ELF-1 (cell line): ENCODE results near the gene LIPM.

Source experiments
- DNase-seq: peaks from one replicate; pipeline ENCODE4 v3.0.0-alpha.2; 2016; ENCODE audit warnings: low read depth, low spot score

The LIPM gene

DNA sequence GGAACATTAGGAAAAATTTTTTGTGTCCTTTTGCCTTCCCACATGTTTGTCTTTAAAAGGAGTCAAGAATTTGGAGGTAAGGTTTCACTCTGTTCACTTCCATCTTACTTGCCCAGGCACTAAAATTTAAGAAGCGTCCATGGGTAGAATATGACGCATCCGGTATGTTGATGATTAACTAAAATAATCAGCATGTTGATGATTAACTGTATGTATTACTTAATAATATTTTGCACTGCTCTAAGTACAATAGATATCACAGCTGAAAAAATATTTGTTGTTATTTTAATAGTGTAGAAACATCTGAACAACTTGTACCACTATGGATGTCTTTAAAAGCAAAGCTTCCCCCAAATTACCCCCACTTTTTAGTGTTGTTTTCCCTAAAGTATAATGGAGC lies 37.6 kb downstream of the LIPM start:
- no peak for DNase-seq

DNA sequence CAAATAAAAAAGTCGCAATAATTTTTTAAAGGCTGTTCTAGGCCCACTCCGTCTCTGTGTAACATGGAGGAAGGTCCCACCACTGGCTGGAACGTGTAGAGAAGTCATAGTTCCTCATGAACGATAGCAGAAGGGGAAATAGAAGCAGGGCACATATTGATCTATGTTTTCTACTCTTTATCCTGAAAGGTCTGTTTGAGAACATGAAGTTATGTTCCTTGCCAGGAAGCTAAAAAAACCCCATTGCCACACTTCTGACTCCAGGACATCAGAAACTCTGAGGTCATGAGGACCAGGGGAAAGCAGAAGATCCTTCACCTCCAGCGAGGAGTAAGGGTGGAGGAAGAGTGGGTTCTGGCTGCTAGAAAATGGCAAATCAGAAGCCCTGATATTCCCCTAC lies 38.4 kb downstream of the LIPM start:
- no peak for DNase-seq

GRCh38 chr10:88841316-88842111 lies 39.0 kb downstream of the LIPM start:
- DNase-seq, result no peak

- DNase-seq, result no peak
Observed at GRCh38 chr10:88843171-88843570, 40.6 kb downstream of the LIPM start.

GRCh38 chr10:88848499-88848898 lies 46.0 kb downstream of the LIPM start:
- no peak for DNase-seq

DNA sequence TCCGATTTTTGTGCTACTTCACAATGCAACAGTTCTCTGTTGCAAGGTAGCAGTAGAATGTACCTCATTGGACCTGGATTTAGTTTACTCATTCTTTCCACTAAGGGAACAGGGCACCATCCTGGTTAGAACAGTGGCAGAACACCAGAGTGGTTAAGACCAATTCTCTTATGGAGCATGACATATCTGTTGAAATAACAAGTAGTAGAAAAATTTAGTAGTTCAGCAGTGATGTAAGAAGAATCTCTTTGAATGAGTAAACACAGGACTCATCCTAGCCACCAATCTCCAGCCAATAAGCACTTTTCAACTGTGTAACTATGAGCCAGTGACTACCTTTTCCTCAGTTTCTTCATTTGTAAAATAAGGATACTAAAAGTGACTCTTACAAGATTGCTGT lies 46.7 kb downstream of the LIPM start:
- DNase-seq, result no peak

GRCh38 chr10:88850712-88851111 lies 48.2 kb downstream of the LIPM start:
- no peak for DNase-seq

- DNase-seq, result peak; percentile 8
Observed at GRCh38 chr10:88851706-88852105, 49.2 kb downstream of the LIPM start, which contains the start of gene ANKRD22. TSS of gene ANKRD22 (minus strand) at chr10:88851844. CDS start at chr10:88851607, 237 bp downstream.

DNA sequence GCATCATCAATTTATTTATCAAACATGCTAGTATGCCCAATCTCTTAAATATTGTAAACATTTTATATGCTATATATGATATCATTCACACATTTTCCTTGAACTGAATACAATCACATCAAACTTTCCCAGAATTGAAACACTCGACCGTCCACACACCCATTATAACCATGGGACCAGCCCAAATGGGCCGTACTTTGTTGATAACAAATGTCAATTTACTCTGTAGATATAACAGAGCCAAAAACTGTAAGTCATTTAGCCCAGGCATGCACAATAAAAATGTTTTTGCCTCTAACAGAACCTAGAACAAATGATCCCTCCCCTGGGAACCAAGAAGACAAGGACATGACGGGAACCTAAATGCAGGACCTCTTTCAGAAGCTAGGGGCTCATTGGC lies 49.8 kb downstream of the LIPM start:
- DNase-seq, result no peak

GRCh38 chr10:88853155-88853881 lies 50.8 kb downstream of the LIPM start:
- DNase-seq, result no peak

GRCh38 chr10:88854684-88855083 lies 52.2 kb downstream of the LIPM start:
- no peak for DNase-seq

DNA sequence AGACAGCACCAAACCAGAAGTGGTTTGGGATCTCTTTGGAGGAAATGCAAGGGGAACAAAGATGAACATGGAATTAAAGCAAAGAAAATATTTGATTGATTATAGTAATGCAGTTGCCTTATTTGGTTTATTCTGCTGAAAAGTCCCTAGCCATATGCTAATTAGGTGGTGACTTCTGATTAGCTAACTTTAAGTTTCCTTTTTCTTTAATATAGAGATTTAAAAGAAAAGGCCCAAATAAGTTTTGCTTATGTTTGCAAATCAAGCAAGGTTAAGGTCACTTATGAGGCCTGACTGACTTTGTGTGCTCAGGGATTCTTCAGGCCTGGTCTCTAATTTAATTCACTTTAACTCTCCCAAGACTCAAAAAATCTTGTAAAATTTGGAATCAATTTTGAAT lies 55.3 kb downstream of the LIPM start:
- DNase-seq, result no peak

DNA sequence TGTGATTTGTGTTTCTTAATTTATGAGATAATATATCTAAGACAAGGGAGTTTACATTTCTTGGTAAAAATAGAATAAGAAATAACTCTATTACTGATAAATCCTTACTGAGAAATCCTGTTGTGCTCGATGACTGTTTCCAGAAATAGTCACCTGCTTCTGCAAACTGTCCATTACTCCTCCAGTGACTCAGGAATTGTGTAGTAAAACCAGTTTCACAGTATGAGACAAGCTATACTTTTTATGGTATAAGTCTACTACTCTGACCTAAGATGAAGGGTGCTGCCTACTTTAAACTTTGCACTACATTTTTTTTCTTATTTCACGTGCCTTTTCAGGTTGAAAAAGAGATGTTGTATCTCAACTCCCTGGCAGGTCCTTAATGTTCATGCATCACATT lies 56.0 kb downstream of the LIPM start:
- no peak for DNase-seq

GRCh38 chr10:88861036-88861435 lies 58.5 kb downstream of the LIPM start:
- DNase-seq, result no peak

- DNase-seq, result no peak
Observed at GRCh38 chr10:88865281-88865876, 62.8 kb downstream of the LIPM start.

DNA sequence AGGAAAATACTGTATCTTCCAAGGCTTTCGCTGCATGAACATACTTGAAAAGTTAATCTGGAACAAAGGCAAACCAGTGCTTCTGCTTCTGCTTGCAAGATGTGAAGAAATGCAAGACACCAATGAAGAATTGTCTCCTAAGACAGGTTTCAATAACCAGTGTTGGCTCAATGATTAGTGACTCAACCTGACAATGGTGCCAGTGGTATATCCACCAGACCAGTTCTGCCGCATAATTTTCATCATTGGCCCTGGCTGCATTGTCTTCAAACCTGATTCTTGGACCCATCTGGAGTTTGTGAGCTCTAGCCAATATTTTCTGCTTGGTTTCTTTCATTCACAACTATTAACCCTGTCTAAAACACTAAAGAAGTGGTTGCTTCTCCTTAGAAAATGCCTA lies 63.9 kb downstream of the LIPM start:
- DNase-seq, result no peak

GRCh38 chr10:88870089-88870488 lies 67.6 kb downstream of the LIPM start:
- DNase-seq, result no peak
